ENCODE data around the gene AURKAIP1.

DNA sequence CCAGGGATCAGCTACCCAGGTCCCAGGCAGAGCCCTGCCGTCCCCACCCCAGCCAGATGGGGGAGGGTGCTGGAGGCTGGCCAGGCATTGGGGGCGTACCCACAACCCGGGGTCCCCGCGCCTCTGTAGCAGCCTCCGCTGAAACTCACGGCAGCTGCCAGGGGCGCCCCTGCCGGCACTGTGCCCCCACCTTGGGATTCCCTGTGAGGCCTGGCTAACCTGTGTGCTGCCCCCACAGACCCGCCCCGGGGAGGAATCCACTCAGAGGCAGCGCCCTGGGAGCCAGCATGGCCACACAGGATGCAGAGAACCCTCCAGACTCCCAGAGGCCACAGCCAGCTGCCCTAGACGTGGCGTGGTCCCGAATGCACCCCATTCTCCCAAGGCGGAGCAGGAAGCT lies 29.6 kb downstream of the AURKAIP1 start:
- TF ChIP-seq, protein P1, sequence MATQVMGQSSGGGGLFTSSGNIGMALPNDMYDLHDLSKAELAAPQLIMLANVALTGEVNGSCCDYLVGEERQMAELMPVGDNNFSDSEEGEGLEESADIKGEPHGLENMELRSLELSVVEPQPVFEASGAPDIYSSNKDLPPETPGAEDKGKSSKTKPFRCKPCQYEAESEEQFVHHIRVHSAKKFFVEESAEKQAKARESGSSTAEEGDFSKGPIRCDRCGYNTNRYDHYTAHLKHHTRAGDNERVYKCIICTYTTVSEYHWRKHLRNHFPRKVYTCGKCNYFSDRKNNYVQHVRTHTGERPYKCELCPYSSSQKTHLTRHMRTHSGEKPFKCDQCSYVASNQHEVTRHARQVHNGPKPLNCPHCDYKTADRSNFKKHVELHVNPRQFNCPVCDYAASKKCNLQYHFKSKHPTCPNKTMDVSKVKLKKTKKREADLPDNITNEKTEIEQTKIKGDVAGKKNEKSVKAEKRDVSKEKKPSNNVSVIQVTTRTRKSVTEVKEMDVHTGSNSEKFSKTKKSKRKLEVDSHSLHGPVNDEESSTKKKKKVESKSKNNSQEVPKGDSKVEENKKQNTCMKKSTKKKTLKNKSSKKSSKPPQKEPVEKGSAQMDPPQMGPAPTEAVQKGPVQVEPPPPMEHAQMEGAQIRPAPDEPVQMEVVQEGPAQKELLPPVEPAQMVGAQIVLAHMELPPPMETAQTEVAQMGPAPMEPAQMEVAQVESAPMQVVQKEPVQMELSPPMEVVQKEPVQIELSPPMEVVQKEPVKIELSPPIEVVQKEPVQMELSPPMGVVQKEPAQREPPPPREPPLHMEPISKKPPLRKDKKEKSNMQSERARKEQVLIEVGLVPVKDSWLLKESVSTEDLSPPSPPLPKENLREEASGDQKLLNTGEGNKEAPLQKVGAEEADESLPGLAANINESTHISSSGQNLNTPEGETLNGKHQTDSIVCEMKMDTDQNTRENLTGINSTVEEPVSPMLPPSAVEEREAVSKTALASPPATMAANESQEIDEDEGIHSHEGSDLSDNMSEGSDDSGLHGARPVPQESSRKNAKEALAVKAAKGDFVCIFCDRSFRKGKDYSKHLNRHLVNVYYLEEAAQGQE (IDR thresholded peaks at IDR 0.05) = no peak
- TF ChIP-seq, protein P2, sequence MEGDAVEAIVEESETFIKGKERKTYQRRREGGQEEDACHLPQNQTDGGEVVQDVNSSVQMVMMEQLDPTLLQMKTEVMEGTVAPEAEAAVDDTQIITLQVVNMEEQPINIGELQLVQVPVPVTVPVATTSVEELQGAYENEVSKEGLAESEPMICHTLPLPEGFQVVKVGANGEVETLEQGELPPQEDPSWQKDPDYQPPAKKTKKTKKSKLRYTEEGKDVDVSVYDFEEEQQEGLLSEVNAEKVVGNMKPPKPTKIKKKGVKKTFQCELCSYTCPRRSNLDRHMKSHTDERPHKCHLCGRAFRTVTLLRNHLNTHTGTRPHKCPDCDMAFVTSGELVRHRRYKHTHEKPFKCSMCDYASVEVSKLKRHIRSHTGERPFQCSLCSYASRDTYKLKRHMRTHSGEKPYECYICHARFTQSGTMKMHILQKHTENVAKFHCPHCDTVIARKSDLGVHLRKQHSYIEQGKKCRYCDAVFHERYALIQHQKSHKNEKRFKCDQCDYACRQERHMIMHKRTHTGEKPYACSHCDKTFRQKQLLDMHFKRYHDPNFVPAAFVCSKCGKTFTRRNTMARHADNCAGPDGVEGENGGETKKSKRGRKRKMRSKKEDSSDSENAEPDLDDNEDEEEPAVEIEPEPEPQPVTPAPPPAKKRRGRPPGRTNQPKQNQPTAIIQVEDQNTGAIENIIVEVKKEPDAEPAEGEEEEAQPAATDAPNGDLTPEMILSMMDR (IDR thresholded peaks at IDR 0.05; ENCODE audit: low read depth, low read length, missing input control) = no peak
- TF ChIP-seq YY1 (IDR thresholded peaks at IDR 0.05) = no peak
- TF ChIP-seq JUND (IDR thresholded peaks at IDR 0.05) = no peak
- no peak for TF ChIP-seq EGR1 (IDR thresholded peaks at IDR 0.05; ENCODE audit: low read depth in 2 of 2)
- TF ChIP-seq, protein P3, sequence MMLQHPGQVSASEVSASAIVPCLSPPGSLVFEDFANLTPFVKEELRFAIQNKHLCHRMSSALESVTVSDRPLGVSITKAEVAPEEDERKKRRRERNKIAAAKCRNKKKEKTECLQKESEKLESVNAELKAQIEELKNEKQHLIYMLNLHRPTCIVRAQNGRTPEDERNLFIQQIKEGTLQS (IDR thresholded peaks at IDR 0.05) = no peak

Measured in liver (tissue), 3 donors.